ENCODE measurements around the gene LAMTOR4. TPM values are rescaled to one million over a fixed set of nuclear protein-coding genes. Genes with fewer than 3 reads are reported as not detected.

The LAMTOR4 gene
- total and polyA plus RNA-seq, 7 donors: 48.7 to 141 (median 74.6) TPM

GRCh38 chr7:100155553-100156317 lies 7.0 kb downstream of the LAMTOR4 start:
- H3K27ac ChIP-seq: no peak overlapping the region
- 82 to 83% (median 82%) methylated on average over 20 of the region's 20 CpGs for WGBS, 3 donors
- H3K27me3 ChIP-seq (ENCODE audit: insufficient read depth in 3 of 3, low read length in 2 of 3): no peaks in the 10 kb centered on the region
- H3K9me3 ChIP-seq: no peaks in the 10 kb centered on the region
- no peak overlapping the region for H3K4me3 ChIP-seq
- peaks cover 7 to 56% of the 10 kb centered on the region in 2 donors for H3K36me3 ChIP-seq (ENCODE audit: insufficient read depth in 1 of 2, low read depth in 1 of 2)
- H3K4me1 ChIP-seq: peaks cover 12% of the 10 kb centered on the region
- intact Hi-C loops (cut with DNase I): loop anchor here in 1 of 2 donors (10.0 kb wide), 1 partner anchor 59 kb away; the partner anchor contains the start of gene PVRIG
- ATAC-seq (no peak), DNase-seq (no peak)
- no peak for TF ChIP-seq CTCF (IDR thresholded peaks at IDR 0.05)

GRCh38 chr7:100156331-100157068 lies 7.8 kb downstream of the LAMTOR4 start:
- no peaks in the 10 kb centered on the region for H3K27me3 ChIP-seq (ENCODE audit: insufficient read depth in 3 of 3, low read length in 2 of 3)
- DNase-seq: no peak
- no peak for TF ChIP-seq CTCF (IDR thresholded peaks at IDR 0.05)
- H3K27ac ChIP-seq: peak overlapping the region; percentile 86
- H3K9me3 ChIP-seq: no peaks in the 10 kb centered on the region
- H3K4me1 ChIP-seq: peaks cover 12% of the 10 kb centered on the region
- ATAC-seq: no peak
- intact Hi-C loops (cut with DNase I): loop anchor here in 1 of 2 donors (10.0 kb wide), 1 partner anchor 58 kb away; the partner anchor contains the start of gene PVRIG
- peaks cover 7 to 56% of the 10 kb centered on the region in 2 donors for H3K36me3 ChIP-seq (ENCODE audit: insufficient read depth in 1 of 2, low read depth in 1 of 2)
- H3K4me3 ChIP-seq: peak overlapping the region; percentile 93
- WGBS, 3 donors: 74 to 82% (median 75%) methylated on average over 16 of the region's 16 CpGs

- no peak for TF ChIP-seq CTCF (IDR thresholded peaks at IDR 0.05)
- peaks cover 7 to 51% of the 10 kb centered on the region in 2 donors for H3K36me3 ChIP-seq (ENCODE audit: insufficient read depth in 1 of 2, low read depth in 1 of 2)
- no peaks in the 10 kb centered on the region for H3K9me3 ChIP-seq
- peaks cover 12% of the 10 kb centered on the region for H3K4me1 ChIP-seq
- ATAC-seq (no peak), DNase-seq (no peak)
- H3K27me3 ChIP-seq (ENCODE audit: insufficient read depth in 3 of 3, low read length in 2 of 3): no peaks in the 10 kb centered on the region
- H3K27ac ChIP-seq: peak overlapping the region; percentile 86
- intact Hi-C loops (cut with DNase I): loop anchor here in 1 of 2 donors (10.0 kb wide), 1 partner anchor 58 kb away; the partner anchor contains the start of gene PVRIG
- peak overlapping the region; percentile 93 for H3K4me3 ChIP-seq
- 73 to 80% (median 79%) methylated on average over 5 of the region's 5 CpGs for WGBS, 3 donors
Observed at GRCh38 chr7:100157069-100157333, 8.3 kb downstream of the LAMTOR4 start.

GRCh38 chr7:100157334-100158228 lies 8.9 kb downstream of the LAMTOR4 start:
- Histone ChIP-seq H3K9me3 (no peaks in the 10 kb centered on the region), H3K4me1 (peaks cover 12% of the 10 kb centered on the region), H3K4me3 (peak overlapping the region; percentile 93), H3K27ac (peak overlapping the region; percentile 86), H3K27me3 (ENCODE audit: insufficient read depth in 3 of 3, low read length in 2 of 3) (no peaks in the 10 kb centered on the region), H3K36me3 (ENCODE audit: insufficient read depth in 1 of 2, low read depth in 1 of 2) (peaks cover 7 to 45% of the 10 kb centered on the region in 2 donors)
- TF ChIP-seq CTCF (IDR thresholded peaks at IDR 0.05): no peak
- ATAC-seq: peak; percentile 21 to 52 (median 42)
- DNase-seq: peak in 1 of 2 donors; percentile 61
- intact Hi-C loops (cut with DNase I): loop anchor here in 1 of 2 donors (10.0 kb wide), 1 partner anchor 57 kb away; the partner anchor contains the start of gene PVRIG
- 20 to 33% (median 27%) methylated on average over 20 to 32 of the region's 32 CpGs for WGBS, 3 donors
